GM12878 (cell line): Measurements from ENCODE around the gene LRP8. TPM values are rescaled to one million over a fixed set of nuclear protein-coding genes. Genes with fewer than 3 reads are reported as not detected.

Experiments
- ATAC-seq: fragments of 200-7000 bp; cut with Tn5 transposase; 3 replicates; pipeline ENCODE4 v1.9.1; 2020; ENCODE audit warnings: mild to moderate bottlenecking, moderate library complexity
- BruUV-seq: library from RNA; stranded (reverse); fragments of 400-500 nt; replicated peaks from 2 replicates; lab custom pipeline; 2021; lab: Mats Ljungman, UMichigan
- CTCF ChIA-PET: fragments of 300-600 bp; sonication (Branson Sonifier 250); formaldehyde crosslinking; extraction: SDS; loops from one replicate; lab custom pipeline; 2021; ENCODE audit warnings: inconsistent platforms; lab: Yijun Ruan, JAX
- POLR2A ChIA-PET: fragments of 350-600 bp; formaldehyde crosslinking; extraction: SDS; loops from one replicate; lab custom pipeline; 2021; ENCODE audit warnings: inconsistent platforms; lab: Charles Lee
- RAD21 ChIA-PET: fragments of 300-600 bp; sonication (Branson Sonifier 250); formaldehyde crosslinking; loops from one replicate; lab custom pipeline; 2023; ENCODE audit warnings: antibody characterized with exemption; ENCODE audit not compliant: unreplicated experiment; lab: Charles Lee
- SMC1A ChIA-PET: fragments of 300-600 bp; sonication (Branson Sonifier 250); formaldehyde crosslinking; loops from one replicate; lab custom pipeline; 2023; ENCODE audit not compliant: unreplicated experiment, uncharacterized antibody; lab: Charles Lee
- DNase-seq: peaks from one replicate; pipeline ENCODE4 v3.0.0-alpha.2; 2011; ENCODE audit warnings: low read depth, low spot score
- FAIRE-seq: peaks from 3 replicates; lab custom pipeline; 2011; peaks lifted over from hg19 to GRCh38; lab: Jason Lieb, UNC
- H2AFZ ChIP-seq: 2 replicates; pipeline ENCODE4 v1.6.0; 2011; ENCODE audit warnings: low read depth, low read length, control low read depth; ENCODE audit not compliant: control insufficient read depth
- H3K27ac ChIP-seq: 2 replicates; pipeline ENCODE4 v1.5.1; 2011; ENCODE audit warnings: control low read depth; ENCODE audit not compliant: control insufficient read depth, insufficient read depth
- H3K27me3 ChIP-seq, 2 experiments: replicated peaks in 1 of 2; 2 replicates each; pipeline versions ENCODE4 v1.6.0 to v1.6.1; 2011; ENCODE audit warnings: low read length in 1 of 2; ENCODE audit not compliant: control insufficient read depth in 2 of 2, insufficient read depth in 2 of 2
- H3K36me3 ChIP-seq, 2 experiments: 2 replicates each; pipeline ENCODE4 v1.5.1; 2011; ENCODE audit warnings: low read length in 1 of 2; ENCODE audit not compliant: control insufficient read depth in 2 of 2, insufficient read depth in 2 of 2
- H3K4me1 ChIP-seq: 2 replicates; pipeline ENCODE4 v1.6.1; 2011; ENCODE audit warnings: mild to moderate bottlenecking, low read length, moderate library complexity, mixed read lengths; ENCODE audit not compliant: control insufficient read depth, insufficient read depth
- H3K4me2 ChIP-seq: 2 replicates; pipeline ENCODE4 v1.6.0; 2011; ENCODE audit warnings: control low read depth; ENCODE audit not compliant: control insufficient read depth, insufficient read depth
- H3K4me3 ChIP-seq: fragments of 200-600 bp; sonication (generic); 2 replicates; pipeline ENCODE4 v1.5.1; 2016
- H3K79me2 ChIP-seq: 2 replicates; pipeline ENCODE4 v1.6.0; 2011; ENCODE audit warnings: low read length; ENCODE audit not compliant: control insufficient read depth, insufficient read depth
- H3K9ac ChIP-seq: 2 replicates; pipeline ENCODE4 v1.8.0; 2011; ENCODE audit warnings: low read length, control low read depth, mixed read lengths; ENCODE audit not compliant: control insufficient read depth, insufficient read depth
- H3K9me3 ChIP-seq: replicated peaks from 3 replicates; pipeline ENCODE4 v1.5.1; 2011; ENCODE audit warnings: mild to moderate bottlenecking, low read length; ENCODE audit not compliant: control insufficient read depth, insufficient read depth
- H4K20me1 ChIP-seq: 2 replicates; pipeline ENCODE4 v1.6.0; 2011; ENCODE audit not compliant: control insufficient read depth, insufficient read depth
- CHD1 ChIP-seq: IDR thresholded peaks from 2 replicates; pipeline ENCODE4 v1.6.1; 2012; ENCODE audit warnings: low read depth, low read length, improper control_type of control experiment
- EP300 ChIP-seq, 2 experiments: fragments of 150-350 bp in 1 of 2; IDR thresholded peaks; 2 replicates each; pipeline ENCODE4 v1.6.1; 2011 to 2012; ENCODE audit warnings: low read depth in 2 of 2, low read length in 2 of 2, borderline replicate concordance in 1 of 2, improper control_type of control experiment in 1 of 2, inconsistent platforms in 1 of 2; ENCODE audit not compliant: control insufficient read depth in 1 of 2
- HDAC2 ChIP-seq: fragments of 200-600 bp; sonication (generic); IDR thresholded peaks from 2 replicates; pipeline ENCODE4 v1.6.1; 2017
- HDAC6 ChIP-seq: fragments of 200-600 bp; sonication (generic); IDR thresholded peaks from one replicate; pipeline ENCODE4 v1.8.0; 2017; ENCODE audit warnings: antibody characterized with exemption; ENCODE audit not compliant: unreplicated experiment
- NFIC ChIP-seq: IDR thresholded peaks from 2 replicates; pipeline ENCODE4 v1.6.1; 2012; ENCODE audit warnings: low read depth, mild to moderate bottlenecking, inconsistent platforms, low read length, moderate library complexity
- NR2C2 ChIP-seq: IDR thresholded peaks from 2 replicates; pipeline ENCODE4 v1.6.1; 2011; ENCODE audit warnings: borderline replicate concordance, low read depth; ENCODE audit not compliant: control insufficient read depth, insufficient read length
- SREBF2 ChIP-seq: IDR thresholded peaks from 2 replicates; pipeline ENCODE4 v1.6.1; 2012; ENCODE audit warnings: mild to moderate bottlenecking, low read length
- ZBTB33 ChIP-seq: fragments of 450-650 bp; IDR thresholded peaks from 2 replicates; pipeline ENCODE4 v1.6.1; 2017; ENCODE audit warnings: mild to moderate bottlenecking
- WGBS: methylation state at CpG from one replicate; pipeline ENCODE4 v1.1.6; 2016; ENCODE audit warnings: low lambda C conversion rate; ENCODE audit not compliant: insufficient replicate concordance, insufficient coverage; ENCODE audit errors: missing lambda C conversion rate; 5-methylcytosine and 5-hydroxymethylcytosine counted together
- in situ Hi-C: fragments of 300-500 bp; cut with MboI; formaldehyde crosslinking; loops from 9 replicates; pipeline ENCODE4 v1.14.3; 2018; ENCODE audit warnings: mixed read lengths
- intact Hi-C: fragments of 100-400 bp; cut with micrococcal nuclease; formaldehyde crosslinking; loops from one replicate; pipeline ENCODE4 v1.14.2; 2022; ENCODE audit not compliant: unreplicated experiment
- polyA plus RNA-seq, 11 experiments: library from polyadenylated mRNA; depleted of rRNA in 4 of 11; unstranded in 6 of 11; stranded (reverse) in 5 of 11; fragments of >200 nt; fragmentation: Nextera tagmentation in 4 of 11; fragmentation: Illumina TruSeq in 1 of 11; extraction: Ambion mirVana in 4 of 11; extraction: Trizol in 1 of 11; gene quantifications; 1 replicate in 1 of 11; 2 replicates in 10 of 11; pipeline versions ENCODE4 v1.2.1 to v1.2.3, GENCODE V29; 2011 to 2016; ENCODE audit warnings: inconsistent platforms in 2 of 11, missing spikeins in 2 of 11, low read depth in 1 of 11
- total RNA-seq, 4 experiments: library from RNA; depleted of rRNA in 3 of 4; stranded (reverse); fragments of >200 nt in 3 of 4; fragmentation: Illumina TruSeq in 1 of 4; extraction: Trizol in 1 of 4; gene quantifications; 2 replicates each; pipeline versions ENCODE4 v1.2.1 to v1.2.3, GENCODE V29; 2013 to 2021

The LRP8 gene
- total and polyA plus RNA-seq, 10 of the 15 experiments (the other 5 are each of a cell fraction or from before 2014, with no cell fraction given), result 2.8 to 40.5 (median 22.3) TPM

- TSS peak; percentile 37 for BruUV-seq
- H3K4me3 ChIP-seq, result no peak overlapping the region
- H3K27me3 ChIP-seq, result no peaks in the 10 kb centered on the region
- H3K36me3 ChIP-seq, result peaks cover 0 to 6% of the 10 kb centered on the region in 2 experiments; a peak in 2 of 4 replicates
- intact Hi-C loops, result no loop called here
- FAIRE-seq (no peak), DNase-seq (no peak), ATAC-seq (no peak)
- in situ Hi-C loops, result no loop called here
- ChIA-PET CTCF (interaction anchor here (0.7 kb wide), 1 partner anchor 12 kb away, joined by 3 read pairs; no protein-coding TSS in a partner anchor), RAD21 (no interaction called here), POLR2A (no interaction called here), SMC1A (no interaction called here)
- H3K4me2 ChIP-seq, result no peak overlapping the region
- H3K27ac ChIP-seq, result no peak overlapping the region
- no peak for TF ChIP-seq NFIC
- TF ChIP-seq SREBF2, result no peak
- no peak for TF ChIP-seq CHD1
- TF ChIP-seq EP300 (IDR thresholded peaks at IDR 0.05; ENCODE audit: borderline replicate concordance in 1 of 2, control insufficient read depth in 1 of 2, low read depth in 2 of 2, low read length in 2 of 2), result no peak
- H3K9ac ChIP-seq, result no peak overlapping the region
- WGBS, result 99% methylated on average over 7 of the region's 7 CpGs
- H2AFZ ChIP-seq, result no peak overlapping the region
- H4K20me1 ChIP-seq, result no peaks in the 10 kb centered on the region
- no peaks in the 10 kb centered on the region for H3K4me1 ChIP-seq
- no peaks in the 10 kb centered on the region for H3K9me3 ChIP-seq
- H3K79me2 ChIP-seq, result no peaks in the 10 kb centered on the region; the same call in none of the 2 replicates
Observed at GRCh38 chr1:53303243-53303642, 24.6 kb downstream of the LRP8 start.

GRCh38 chr1:53299233-53299632 lies 28.6 kb downstream of the LRP8 start:
- ChIA-PET POLR2A (interaction anchor here (1.6 kb wide), 1 partner anchor 20 kb away, joined by 4 read pairs; no protein-coding TSS in a partner anchor), SMC1A (no interaction called here), RAD21 (no interaction called here), CTCF (no interaction called here)
- Histone ChIP-seq H4K20me1 (no peaks in the 10 kb centered on the region), H3K36me3 (peaks cover 3 to 5% of the 10 kb centered on the region in 2 experiments; a peak in 2 of 4 replicates), H3K4me3 (no peak overlapping the region), H3K9me3 (no peaks in the 10 kb centered on the region), H3K79me2 (peaks cover 10% of the 10 kb centered on the region), H3K27ac (no peak overlapping the region), H3K9ac (no peak overlapping the region), H2AFZ (no peak overlapping the region), H3K27me3 (no peaks in the 10 kb centered on the region), H3K4me2 (no peak overlapping the region), H3K4me1 (peaks cover 23% of the 10 kb centered on the region)
- intact Hi-C loops (no loop called here), in situ Hi-C loops (no loop called here)
- ATAC-seq (no peak), DNase-seq (no peak), FAIRE-seq (no peak)
- no TSS peak for BruUV-seq
- TF ChIP-seq NR2C2 (no peak), ZBTB33 (no peak), HDAC2 (no peak), HDAC6 (no peak)
- 73% methylated on average over 3 of the region's 3 CpGs for WGBS
